ENCODE results near the gene SEL1L3. TPM values are rescaled to one million over a fixed set of nuclear protein-coding genes. Genes with fewer than 3 reads are reported as not detected.

Gene SEL1L3
- total and polyA plus RNA-seq, 2 donors (not counting 1 experiment from before 2014, with no cell fraction given): 120 to 280 TPM

DNA sequence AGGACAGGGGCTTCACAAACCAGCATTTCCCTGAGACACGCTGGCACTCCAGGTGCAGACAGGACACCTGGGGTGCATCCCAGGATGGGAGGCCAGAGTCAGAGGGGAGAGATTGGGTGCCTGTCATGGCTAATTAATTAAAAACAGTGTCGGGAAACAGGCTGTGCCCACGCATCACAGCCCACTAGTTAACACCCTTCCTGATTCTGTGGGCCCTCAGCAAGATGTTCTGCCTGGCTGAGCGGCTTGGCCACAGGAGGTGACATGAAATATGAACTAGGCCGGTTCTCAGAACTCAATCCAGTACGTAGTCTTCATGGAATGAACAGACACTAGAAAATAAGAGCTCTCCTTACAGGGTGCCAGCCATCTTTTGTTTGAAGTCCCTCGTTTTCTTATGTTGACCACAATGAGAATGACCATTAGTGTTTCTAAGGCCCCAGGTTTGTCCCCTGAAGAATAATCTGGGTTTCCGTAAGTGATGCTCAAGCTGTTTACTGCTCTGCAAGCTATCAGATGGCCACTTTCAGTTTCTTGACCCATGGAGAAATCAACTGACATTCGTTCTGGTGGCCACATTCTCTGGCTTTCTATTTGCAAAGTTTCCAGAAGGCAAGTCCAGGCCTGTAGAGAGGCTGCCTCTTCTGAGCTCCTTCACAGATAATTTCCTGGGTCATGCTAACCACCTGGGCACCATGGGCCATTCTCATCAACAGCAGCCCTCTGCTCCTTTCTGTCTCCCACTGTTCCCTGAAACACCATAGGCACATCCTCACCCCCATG lies 134.9 kb downstream of the SEL1L3 start:
- no peak overlapping the region for H2AFZ ChIP-seq (ENCODE audit: insufficient read depth, low read depth, low read length, poor library complexity, severe bottlenecking)
- CTCF ChIA-PET: no interaction called here
- Mint-ChIP-seq H3K4me1 (peaks cover 31% of the 10 kb centered on the region), H3K9me3 (ENCODE audit: insufficient read depth) (no peaks in the 10 kb centered on the region), H3K4me3 (peak overlapping the region; percentile 34), H3K27me3 (no peaks in the 10 kb centered on the region), H3K27ac (peak overlapping the region; percentile 27)
- peak; percentile 41 for ATAC-seq (ENCODE audit: low read depth)
- POLR2A ChIA-PET: no interaction called here
- H3K27ac ChIP-seq (ENCODE audit: low read length in 2 of 2): peak overlapping the region; percentile 7 to 51
- TF ChIP-seq, protein P1, sequence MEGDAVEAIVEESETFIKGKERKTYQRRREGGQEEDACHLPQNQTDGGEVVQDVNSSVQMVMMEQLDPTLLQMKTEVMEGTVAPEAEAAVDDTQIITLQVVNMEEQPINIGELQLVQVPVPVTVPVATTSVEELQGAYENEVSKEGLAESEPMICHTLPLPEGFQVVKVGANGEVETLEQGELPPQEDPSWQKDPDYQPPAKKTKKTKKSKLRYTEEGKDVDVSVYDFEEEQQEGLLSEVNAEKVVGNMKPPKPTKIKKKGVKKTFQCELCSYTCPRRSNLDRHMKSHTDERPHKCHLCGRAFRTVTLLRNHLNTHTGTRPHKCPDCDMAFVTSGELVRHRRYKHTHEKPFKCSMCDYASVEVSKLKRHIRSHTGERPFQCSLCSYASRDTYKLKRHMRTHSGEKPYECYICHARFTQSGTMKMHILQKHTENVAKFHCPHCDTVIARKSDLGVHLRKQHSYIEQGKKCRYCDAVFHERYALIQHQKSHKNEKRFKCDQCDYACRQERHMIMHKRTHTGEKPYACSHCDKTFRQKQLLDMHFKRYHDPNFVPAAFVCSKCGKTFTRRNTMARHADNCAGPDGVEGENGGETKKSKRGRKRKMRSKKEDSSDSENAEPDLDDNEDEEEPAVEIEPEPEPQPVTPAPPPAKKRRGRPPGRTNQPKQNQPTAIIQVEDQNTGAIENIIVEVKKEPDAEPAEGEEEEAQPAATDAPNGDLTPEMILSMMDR (IDR thresholded peaks at IDR 0.05): no peak
- TF ChIP-seq EZH2 (IDR thresholded peaks at IDR 0.05; ENCODE audit: borderline replicate concordance, insufficient read depth, low read depth, low read length, poor library complexity, severe bottlenecking): no peak
- H3K27me3 ChIP-seq (replicated peaks in 1 of 4; ENCODE audit: control extremely low read depth in 1 of 4, control insufficient read depth in 3 of 4, insufficient read depth in 4 of 4, low read length in 3 of 4): no peaks in the 10 kb centered on the region
- H3K79me2 ChIP-seq (ENCODE audit: control insufficient read depth, insufficient read depth, low read length): no peaks in the 10 kb centered on the region
- no peaks in the 10 kb centered on the region for H3K36me3 ChIP-seq (replicated peaks in 1 of 2; ENCODE audit: control extremely low read depth in 1 of 2, control insufficient read depth in 1 of 2, extremely low read depth in 1 of 2, insufficient read depth in 2 of 2, low read length in 1 of 2)
- H3K4me3 ChIP-seq (ENCODE audit: control extremely low read depth in 1 of 5, extremely low read depth in 1 of 5, insufficient read depth in 1 of 5, low read depth in 2 of 5, low read length in 4 of 5): no peak overlapping the region
- peak overlapping the region; percentile 13 for H3K4me2 ChIP-seq (replicated peaks; ENCODE audit: low read depth, low read length, poor library complexity, severe bottlenecking)
- H3K9ac ChIP-seq (ENCODE audit: low read length): no peak overlapping the region
- no peaks in the 10 kb centered on the region for H3K9me3 ChIP-seq (ENCODE audit: control extremely low read depth in 1 of 3, control insufficient read depth in 2 of 3, insufficient read depth in 1 of 3, low read length in 2 of 3)
- intact Hi-C loops (cut with micrococcal nuclease): no loop called here
- H3K4me1 ChIP-seq (ENCODE audit: control insufficient read depth in 2 of 2, insufficient read depth in 2 of 2, low read length in 2 of 2): peaks cover 8 to 20% of the 10 kb centered on the region in 2 donors
- no peak for DNase-seq
- WGBS (ENCODE audit: insufficient coverage): 94% methylated on average over 9 of the region's 9 CpGs
- H4K20me1 ChIP-seq (ENCODE audit: control insufficient read depth, insufficient read depth, low read length, poor library complexity, severe bottlenecking): no peaks in the 10 kb centered on the region

DNA sequence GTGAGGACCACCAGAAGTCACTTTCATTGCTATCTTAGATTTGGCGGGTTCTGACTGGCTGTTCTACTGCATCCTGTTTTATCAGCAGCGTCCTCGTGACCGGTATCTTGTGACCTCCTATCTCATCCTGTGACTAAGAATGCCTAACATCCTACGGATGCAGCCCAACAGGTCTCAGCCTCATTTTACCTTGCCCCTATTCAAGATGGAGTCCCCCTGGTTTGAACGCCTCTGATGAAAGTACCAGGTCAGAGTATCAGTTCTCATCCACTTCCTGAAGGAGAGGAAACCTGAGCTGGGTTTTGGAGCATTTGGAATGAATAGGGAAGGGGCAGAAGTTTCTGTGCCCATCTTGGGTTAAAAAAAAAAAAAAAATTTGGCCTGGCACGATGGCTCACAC lies 136.9 kb downstream of the SEL1L3 start:
- H3K4me2 ChIP-seq (replicated peaks; ENCODE audit: low read depth, low read length, poor library complexity, severe bottlenecking): no peak overlapping the region
- H3K27ac ChIP-seq (ENCODE audit: low read length in 2 of 2): no peak overlapping the region
- no peaks in the 10 kb centered on the region for H3K9me3 Mint-ChIP-seq (ENCODE audit: insufficient read depth)
- peaks cover 8 to 20% of the 10 kb centered on the region in 2 donors for H3K4me1 ChIP-seq (ENCODE audit: control insufficient read depth in 2 of 2, insufficient read depth in 2 of 2, low read length in 2 of 2)
- no peaks in the 10 kb centered on the region for H3K9me3 ChIP-seq (ENCODE audit: control extremely low read depth in 1 of 3, control insufficient read depth in 2 of 3, insufficient read depth in 1 of 3, low read length in 2 of 3)
- DNase-seq: no peak
- ChIA-PET POLR2A (interaction anchor here (0.7 kb wide), 1 partner anchor 594 kb away, joined by 5 read pairs; no protein-coding TSS in a partner anchor), CTCF (no interaction called here)
- H3K4me3 Mint-ChIP-seq: no peak overlapping the region
- no peaks in the 10 kb centered on the region for H3K36me3 ChIP-seq (replicated peaks in 1 of 2; ENCODE audit: control extremely low read depth in 1 of 2, control insufficient read depth in 1 of 2, extremely low read depth in 1 of 2, insufficient read depth in 2 of 2, low read length in 1 of 2)
- TF ChIP-seq EZH2 (IDR thresholded peaks at IDR 0.05; ENCODE audit: borderline replicate concordance, insufficient read depth, low read depth, low read length, poor library complexity, severe bottlenecking): no peak
- TF ChIP-seq, protein P1 (IDR thresholded peaks at IDR 0.05): no peak
- H3K9ac ChIP-seq (ENCODE audit: low read length): no peak overlapping the region
- no peak for ATAC-seq (ENCODE audit: low read depth)
- WGBS (ENCODE audit: insufficient coverage): 87% methylated on average over 6 of the region's 7 CpGs
- intact Hi-C loops (cut with micrococcal nuclease): no loop called here
- H2AFZ ChIP-seq (ENCODE audit: insufficient read depth, low read depth, low read length, poor library complexity, severe bottlenecking): no peak overlapping the region
- H3K27ac Mint-ChIP-seq: no peak overlapping the region
- no peaks in the 10 kb centered on the region for H3K79me2 ChIP-seq (ENCODE audit: control insufficient read depth, insufficient read depth, low read length)
- no peaks in the 10 kb centered on the region for H3K27me3 ChIP-seq (replicated peaks in 1 of 4; ENCODE audit: control extremely low read depth in 1 of 4, control insufficient read depth in 3 of 4, insufficient read depth in 4 of 4, low read length in 3 of 4)
- no peaks in the 10 kb centered on the region for H3K27me3 Mint-ChIP-seq
- no peak overlapping the region for H3K4me3 ChIP-seq (ENCODE audit: control extremely low read depth in 1 of 5, extremely low read depth in 1 of 5, insufficient read depth in 1 of 5, low read depth in 2 of 5, low read length in 4 of 5)
- peaks cover 28% of the 10 kb centered on the region for H3K4me1 Mint-ChIP-seq
- no peaks in the 10 kb centered on the region for H4K20me1 ChIP-seq (ENCODE audit: control insufficient read depth, insufficient read depth, low read length, poor library complexity, severe bottlenecking)
